Colonic mucosa (tissue), 4 donors: ENCODE measurements around the gene RAB11FIP4. TPM values are rescaled to one million over a fixed set of nuclear protein-coding genes. Genes with fewer than 3 reads are reported as not detected.
A peak's percentile ranks its signal among the peaks of the same experiment; 100 is the strongest.

Source experiments
- DNase-seq: peaks from one replicate; pipeline ENCODE4 v3.0.0-alpha.2; 2020
- H3K27ac ChIP-seq: fragments of 200-600 bp; one replicate; pipeline ENCODE4 v1.8.0; 2021
- H3K27me3 ChIP-seq: fragments of 200-600 bp; one replicate; pipeline ENCODE4 v1.8.0; 2021
- H3K36me3 ChIP-seq: fragments of 200-600 bp; one replicate; pipeline ENCODE4 v1.8.0; 2021
- H3K4me1 ChIP-seq: fragments of 200-600 bp; one replicate; pipeline ENCODE4 v1.8.0; 2021; ENCODE audit warnings: mild to moderate bottlenecking
- H3K4me3 ChIP-seq: fragments of 200-600 bp; one replicate; pipeline ENCODE4 v1.8.0; 2021
- H3K9ac ChIP-seq, 2 donors: one replicate each; pipeline ENCODE4 v1.7.0; 2013; ENCODE audit warnings: control low read depth in 2 of 2, low read depth in 2 of 2, low read length in 2 of 2
- H3K9me3 ChIP-seq: fragments of 200-600 bp; one replicate; pipeline ENCODE4 v1.8.0; 2021
- intact Hi-C: fragments of 100-400 bp; cut with DNase I; formaldehyde crosslinking; loops from one replicate; pipeline ENCODE4 v1.14.1; 2022
- total RNA-seq, 2 donors: library from RNA; stranded (reverse); fragmentation: NEBNext Ultra II Directional in 1 of 2; extraction: Animal tissue kit (Norgen Biotek cat#: 25700) in 1 of 2; gene quantifications; one replicate each; pipeline ENCODE4 v1.2.1, GENCODE V29; 2021
- TF ChIP-seq, protein P1 (sequence below): fragments of 200-600 bp; IDR thresholded peaks from one replicate; pipeline ENCODE4 v1.8.0; 2022; ENCODE audit warnings: antibody characterized with exemption, mild to moderate bottlenecking
- donor health status: healthy.
- donor health status: DM: no; HTN: no; CAD: no.
- donor health status: DM: no; HTN: no; CAD: no.

The RAB11FIP4 gene
- total RNA-seq, 2 donors from 2014 or later: 41.5 to 46.0 TPM

DNA sequence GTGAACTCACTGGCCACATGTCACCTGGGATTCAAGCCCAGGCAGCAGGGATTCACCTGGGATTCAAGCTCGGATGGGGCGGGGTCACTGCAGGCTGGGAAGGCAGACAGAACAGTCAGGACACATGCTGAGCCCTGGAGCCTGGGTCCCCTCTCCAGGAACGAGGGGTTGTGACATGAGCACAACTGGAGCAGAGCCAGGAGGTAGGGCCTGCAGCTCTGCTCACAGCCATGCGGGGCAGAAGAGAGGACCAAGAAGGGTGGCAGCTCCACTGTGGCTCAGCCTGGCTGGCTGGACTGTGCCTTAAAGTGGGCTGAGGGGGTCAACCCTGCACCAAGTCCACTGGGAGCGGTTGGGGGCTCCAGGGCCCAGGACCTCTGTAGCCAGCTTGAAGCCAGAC lies 150.1 kb downstream of the RAB11FIP4 start:
- no peak overlapping the region for H3K27ac ChIP-seq
- no peaks in the 10 kb centered on the region for H3K27me3 ChIP-seq
- TF ChIP-seq, protein P1, sequence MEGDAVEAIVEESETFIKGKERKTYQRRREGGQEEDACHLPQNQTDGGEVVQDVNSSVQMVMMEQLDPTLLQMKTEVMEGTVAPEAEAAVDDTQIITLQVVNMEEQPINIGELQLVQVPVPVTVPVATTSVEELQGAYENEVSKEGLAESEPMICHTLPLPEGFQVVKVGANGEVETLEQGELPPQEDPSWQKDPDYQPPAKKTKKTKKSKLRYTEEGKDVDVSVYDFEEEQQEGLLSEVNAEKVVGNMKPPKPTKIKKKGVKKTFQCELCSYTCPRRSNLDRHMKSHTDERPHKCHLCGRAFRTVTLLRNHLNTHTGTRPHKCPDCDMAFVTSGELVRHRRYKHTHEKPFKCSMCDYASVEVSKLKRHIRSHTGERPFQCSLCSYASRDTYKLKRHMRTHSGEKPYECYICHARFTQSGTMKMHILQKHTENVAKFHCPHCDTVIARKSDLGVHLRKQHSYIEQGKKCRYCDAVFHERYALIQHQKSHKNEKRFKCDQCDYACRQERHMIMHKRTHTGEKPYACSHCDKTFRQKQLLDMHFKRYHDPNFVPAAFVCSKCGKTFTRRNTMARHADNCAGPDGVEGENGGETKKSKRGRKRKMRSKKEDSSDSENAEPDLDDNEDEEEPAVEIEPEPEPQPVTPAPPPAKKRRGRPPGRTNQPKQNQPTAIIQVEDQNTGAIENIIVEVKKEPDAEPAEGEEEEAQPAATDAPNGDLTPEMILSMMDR: no peak
- H3K36me3 ChIP-seq: no peaks in the 10 kb centered on the region
- no peaks in the 10 kb centered on the region for H3K9me3 ChIP-seq
- no peak overlapping the region for H3K4me3 ChIP-seq
- H3K9ac ChIP-seq: no peak overlapping the region
- intact Hi-C loops: no loop called here
- DNase-seq: no peak
- no peaks in the 10 kb centered on the region for H3K4me1 ChIP-seq

- no peaks in the 10 kb centered on the region for H3K4me1 ChIP-seq
- no peaks in the 10 kb centered on the region for H3K27me3 ChIP-seq
- no peak overlapping the region for H3K27ac ChIP-seq
- no peak for DNase-seq
- intact Hi-C loops: no loop called here
- H3K9ac ChIP-seq: no peak overlapping the region
- TF ChIP-seq, protein P1: no peak
- no peak overlapping the region for H3K4me3 ChIP-seq
- H3K9me3 ChIP-seq: no peaks in the 10 kb centered on the region
- H3K36me3 ChIP-seq: no peaks in the 10 kb centered on the region
Observed at GRCh38 chr17:31544186-31544585, 152.7 kb downstream of the RAB11FIP4 start.

GRCh38 chr17:31546650-31547049 lies 155.2 kb downstream of the RAB11FIP4 start:
- no peaks in the 10 kb centered on the region for H3K27me3 ChIP-seq
- no peaks in the 10 kb centered on the region for H3K4me1 ChIP-seq
- H3K9ac ChIP-seq: no peak overlapping the region
- H3K9me3 ChIP-seq: no peaks in the 10 kb centered on the region
- H3K4me3 ChIP-seq: no peak overlapping the region
- TF ChIP-seq, protein P1: no peak
- no peaks in the 10 kb centered on the region for H3K36me3 ChIP-seq
- intact Hi-C loops: no loop called here
- no peak overlapping the region for H3K27ac ChIP-seq
- DNase-seq: no peak

- Histone ChIP-seq H3K4me3 (peak overlapping the region; percentile 62), H3K36me3 (no peaks in the 10 kb centered on the region), H3K4me1 (no peaks in the 10 kb centered on the region), H3K27ac (peak overlapping the region; percentile 61), H3K9ac (peak overlapping the region; percentile 76 to 91), H3K9me3 (no peaks in the 10 kb centered on the region), H3K27me3 (no peaks in the 10 kb centered on the region)
- intact Hi-C loops: no loop called here
- TF ChIP-seq, protein P1: no peak
- DNase-seq: no peak
Observed at GRCh38 chr17:31548709-31549108, 157.2 kb downstream of the RAB11FIP4 start.

DNA sequence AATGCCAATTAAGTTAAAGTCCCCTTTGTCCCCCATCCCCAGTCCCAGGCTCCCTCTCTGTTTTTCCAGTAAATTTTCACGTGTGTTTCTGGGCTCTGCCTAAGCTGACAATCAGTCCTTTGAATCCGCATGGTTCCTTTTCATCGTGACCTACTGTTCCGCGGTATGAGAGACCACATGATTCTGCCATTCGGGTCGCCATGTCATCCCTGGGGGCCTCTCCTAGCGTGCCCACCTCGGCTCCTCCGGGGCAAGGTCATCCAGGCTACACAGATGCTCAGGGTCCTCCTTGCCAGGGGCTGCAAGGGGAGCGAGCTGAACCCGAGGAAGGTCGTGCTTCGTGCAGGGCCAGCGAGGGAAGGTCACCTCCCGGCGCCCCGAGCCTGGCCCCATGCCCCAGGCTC lies 157.6 kb downstream of the RAB11FIP4 start:
- no peaks in the 10 kb centered on the region for H3K27me3 ChIP-seq
- TF ChIP-seq, protein P1: no peak
- intact Hi-C loops: no loop called here
- no peaks in the 10 kb centered on the region for H3K4me1 ChIP-seq
- peak overlapping the region; percentile 61 for H3K27ac ChIP-seq
- no peak for DNase-seq
- peak overlapping the region; percentile 76 to 91 for H3K9ac ChIP-seq
- no peaks in the 10 kb centered on the region for H3K9me3 ChIP-seq
- no peaks in the 10 kb centered on the region for H3K36me3 ChIP-seq
- H3K4me3 ChIP-seq: peak overlapping the region; percentile 62
